GM18519 (cell line): ENCODE results near the gene RIGI.
"Not testable (repeated sequence)": the region's sequence is repeated elsewhere in the genome, so short reads cannot be mapped to it uniquely, and the experiment has no call there.

ENCODE experiments used
- ATAC-seq: cut with Tn5 transposase; IDR thresholded peaks from one replicate; pipeline ENCODE4 v1.9.1; 2021; ENCODE audit warnings: mild to moderate bottlenecking, moderate library complexity; ENCODE audit not compliant: unreplicated experiment, low FRiP score

RIGI gene

DNA sequence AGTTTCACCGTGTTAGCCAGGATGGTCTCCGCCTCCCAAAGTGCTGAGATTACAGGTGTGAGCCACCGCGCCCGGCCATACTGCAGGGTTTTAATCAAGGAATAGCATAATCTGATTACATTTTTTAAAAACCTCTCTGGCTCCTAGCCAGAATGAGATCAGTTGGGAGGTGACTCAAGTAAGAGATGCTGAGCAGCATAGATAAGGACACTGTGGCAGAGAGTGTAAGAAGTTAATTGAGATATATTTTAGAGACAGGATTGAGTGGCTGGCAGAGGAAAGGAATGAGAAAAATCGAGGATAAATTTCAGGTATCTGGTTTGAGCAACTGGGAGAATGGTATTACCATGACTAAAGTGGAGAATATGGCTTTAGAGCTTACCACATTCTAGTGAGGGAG, 7.3 kb upstream of the RIGI start:
- ATAC-seq: no peak

DNA sequence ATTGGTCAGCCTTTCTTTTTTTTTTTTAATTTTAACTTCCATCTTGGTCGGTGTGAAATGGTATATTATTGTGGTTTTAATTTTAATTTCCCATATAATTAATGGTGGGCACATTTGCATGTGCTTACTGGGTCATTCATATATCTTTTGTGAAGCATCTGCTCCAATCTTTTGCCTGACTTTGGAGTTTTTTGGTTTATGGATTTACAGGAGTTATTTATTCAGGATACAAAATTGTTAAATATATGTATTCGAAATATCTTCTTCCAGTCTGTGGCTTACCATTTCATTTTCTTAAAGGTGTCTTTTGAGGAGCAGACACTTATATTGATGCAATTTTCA, 682 bp upstream of the RIGI start:
- no peak for ATAC-seq

DNA sequence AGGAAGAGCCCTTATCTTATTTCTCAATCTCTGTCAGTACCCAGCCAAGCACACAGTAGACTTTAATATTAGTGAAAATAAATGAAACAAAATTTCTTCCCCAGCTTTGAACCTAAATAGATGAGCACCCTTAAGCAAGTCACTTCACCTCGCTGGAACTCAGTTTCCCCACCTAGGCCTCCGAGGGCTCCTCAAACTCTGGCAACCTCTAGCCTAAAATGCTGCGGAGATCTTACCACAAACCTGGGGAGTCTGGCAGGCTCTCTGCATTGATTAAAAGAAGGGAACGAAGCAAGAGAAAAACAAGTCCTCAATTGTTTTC, 326 bp downstream of the RIGI start:
- peak; percentile 6 for ATAC-seq

DNA sequence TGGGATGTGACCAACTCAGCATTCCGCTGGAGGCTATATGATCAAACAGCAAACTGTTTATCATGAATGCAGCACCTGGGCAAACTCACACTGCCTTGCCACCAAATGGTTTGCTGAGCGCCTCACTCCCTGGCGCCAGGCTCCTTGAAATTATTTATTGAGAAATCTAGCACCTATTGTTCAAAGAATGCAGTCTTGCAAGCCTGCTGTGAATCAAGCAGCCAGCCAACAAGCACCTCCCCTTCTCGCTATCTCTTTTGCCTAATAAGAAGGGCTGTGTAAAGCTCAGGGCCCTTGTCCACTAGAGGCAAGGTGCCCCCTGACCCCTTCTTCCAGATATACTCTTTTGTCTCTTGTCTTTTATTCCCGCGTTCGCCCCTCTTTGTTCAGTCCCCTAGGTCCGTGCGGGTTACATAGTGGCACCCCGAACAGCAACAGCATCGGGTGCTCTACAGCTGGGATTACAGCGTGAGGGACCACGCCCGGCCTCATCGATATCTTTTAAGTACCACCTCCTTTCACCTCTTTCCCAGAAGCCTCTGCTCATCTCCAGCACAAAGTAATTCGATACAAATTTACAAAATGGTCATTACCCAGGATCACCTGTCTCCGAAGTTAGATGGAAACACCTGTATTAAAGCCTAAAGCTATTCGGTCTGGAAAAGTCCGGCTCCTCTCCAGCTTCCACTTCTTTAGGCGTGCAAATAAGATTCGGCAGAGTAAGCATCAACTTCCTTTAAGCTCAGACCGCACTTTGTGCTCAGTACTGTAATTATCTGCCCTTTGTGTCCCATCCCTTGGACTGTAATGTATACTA, 896 bp downstream of the RIGI start:
- ATAC-seq: peak; percentile 18

DNA sequence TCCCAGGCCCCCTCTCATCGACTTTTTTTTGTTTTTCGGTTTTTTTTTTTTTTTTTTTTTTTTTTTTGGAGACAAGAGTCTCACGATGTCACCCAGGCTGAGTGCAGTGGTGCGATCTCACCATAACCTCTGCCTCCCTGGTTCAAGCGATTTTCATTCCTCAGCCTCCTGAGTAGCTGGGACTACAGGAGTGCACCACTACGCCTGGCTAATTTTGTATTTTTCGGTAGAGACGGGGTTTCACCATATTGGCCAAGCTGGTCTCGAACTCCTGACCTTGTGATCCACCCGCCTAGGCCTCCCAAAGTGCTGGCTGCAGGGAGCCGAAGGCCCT, 1.5 kb downstream of the RIGI start:
- not testable (repeated sequence) for ATAC-seq

DNA sequence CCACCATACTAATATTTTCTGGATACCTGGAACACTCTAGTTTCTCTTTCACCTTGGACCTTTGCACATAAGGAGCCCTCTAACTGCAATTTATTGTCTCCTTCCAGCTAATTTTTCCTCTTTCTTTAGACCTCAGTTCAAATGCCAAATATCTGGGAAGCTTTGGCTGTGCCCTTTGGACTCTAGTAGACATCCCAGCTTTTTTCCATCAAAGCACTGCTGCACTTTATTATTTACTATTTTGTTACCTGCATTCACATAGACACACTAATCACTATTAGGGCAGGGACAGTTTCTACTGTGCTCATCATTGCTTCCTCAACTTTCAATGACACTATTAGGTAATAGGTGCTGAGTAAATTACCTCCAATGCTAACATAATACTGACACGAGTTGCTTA, 2.1 kb downstream of the RIGI start:
- no peak for ATAC-seq

DNA sequence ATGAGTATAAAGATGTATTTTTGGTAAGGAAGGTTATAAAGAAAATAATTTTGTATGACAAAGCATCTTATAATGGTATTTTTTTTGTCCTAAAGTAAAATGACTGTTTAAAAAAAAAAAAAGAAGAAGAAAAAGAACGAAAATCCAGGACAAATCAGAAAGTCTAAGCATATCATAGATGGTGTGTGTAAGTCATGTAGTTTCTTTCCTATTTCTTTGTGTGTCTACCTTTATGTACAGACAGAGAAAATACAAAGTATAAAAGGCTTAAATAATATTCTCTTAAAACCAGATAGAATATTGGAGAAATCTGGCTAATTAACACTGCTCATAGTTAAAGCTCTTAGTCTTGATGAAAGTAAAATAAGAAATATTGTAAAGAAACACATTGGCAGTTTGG, 7.7 kb downstream of the RIGI start:
- no peak for ATAC-seq

DNA sequence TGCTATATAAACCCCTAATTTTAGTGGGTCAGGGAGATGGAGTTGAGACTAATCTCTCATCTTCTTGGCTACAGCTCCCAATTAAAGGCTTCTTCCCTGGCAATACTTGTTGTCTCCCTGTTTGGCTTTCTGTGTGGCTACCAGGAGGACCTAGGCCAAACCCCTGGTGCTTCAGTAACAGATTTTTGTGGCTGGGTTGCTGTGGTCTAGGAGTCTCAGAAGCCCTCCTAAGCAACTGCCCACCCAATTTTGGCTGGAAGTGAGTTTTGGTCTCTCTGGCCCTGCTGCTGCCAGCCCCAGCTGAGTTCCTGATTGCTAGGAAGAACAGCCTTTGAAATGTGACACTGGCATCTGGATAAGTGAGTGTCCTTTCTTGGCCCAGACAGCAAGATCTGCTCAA, 9.8 kb downstream of the RIGI start:
- ATAC-seq: no peak

DNA sequence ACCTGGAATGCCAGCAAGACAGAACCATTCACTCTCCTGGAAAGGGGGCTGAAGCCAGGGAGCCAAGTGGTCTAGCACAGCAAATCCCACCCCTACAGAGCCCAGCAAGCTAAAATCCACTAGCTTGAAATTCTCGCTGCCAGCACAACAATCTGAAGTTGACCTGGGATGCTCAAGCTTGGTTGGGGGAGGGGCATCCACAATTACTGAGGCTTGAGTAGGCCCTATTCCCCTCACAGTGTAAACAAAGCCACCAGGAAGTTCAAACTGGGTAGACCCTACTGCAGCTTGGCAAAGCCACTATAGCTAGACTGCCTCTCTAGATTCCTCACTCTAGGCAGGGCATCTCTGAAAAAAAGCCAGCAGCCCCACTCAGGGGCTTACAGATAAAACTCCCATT, 17.3 kb downstream of the RIGI start:
- ATAC-seq: no peak

DNA sequence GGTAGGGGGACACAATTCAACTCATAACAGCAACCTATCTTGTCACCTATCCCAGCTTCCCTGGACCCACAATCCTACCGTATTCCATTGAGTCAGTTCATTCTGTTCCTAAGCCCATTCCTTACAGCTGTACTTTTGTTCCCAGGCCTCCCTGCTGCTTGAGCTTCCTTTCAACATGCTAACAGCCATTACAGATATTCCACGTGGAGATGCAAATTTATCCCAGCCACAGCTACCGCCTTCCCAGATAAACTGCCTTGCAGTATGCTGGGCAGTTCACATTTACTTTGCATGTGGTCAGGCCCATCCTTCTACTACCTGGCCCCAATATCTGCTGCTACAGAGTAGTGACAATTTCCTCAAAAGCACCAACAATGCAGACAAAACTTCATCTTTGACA, 23.0 kb downstream of the RIGI start:
- no peak for ATAC-seq

DNA sequence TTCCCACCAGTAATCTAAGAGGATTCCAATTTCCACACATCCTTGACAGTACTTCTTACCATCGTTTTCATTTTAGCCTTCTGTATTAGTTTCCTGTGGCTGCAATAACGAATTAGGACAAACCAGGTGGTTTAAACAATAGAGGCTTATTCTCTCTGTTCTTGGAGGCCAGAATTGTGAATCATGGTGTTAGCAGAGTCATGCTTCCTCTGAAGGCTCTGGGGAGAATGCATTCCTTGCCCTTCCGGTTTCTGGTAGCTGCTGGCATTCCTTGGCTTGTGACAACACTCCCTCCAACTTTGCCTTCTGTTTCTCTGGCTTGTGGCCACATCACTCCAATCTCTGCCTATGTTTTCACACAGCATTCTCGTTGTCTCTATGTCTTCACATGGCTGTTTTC, 23.5 kb downstream of the RIGI start:
- ATAC-seq: no peak

DNA sequence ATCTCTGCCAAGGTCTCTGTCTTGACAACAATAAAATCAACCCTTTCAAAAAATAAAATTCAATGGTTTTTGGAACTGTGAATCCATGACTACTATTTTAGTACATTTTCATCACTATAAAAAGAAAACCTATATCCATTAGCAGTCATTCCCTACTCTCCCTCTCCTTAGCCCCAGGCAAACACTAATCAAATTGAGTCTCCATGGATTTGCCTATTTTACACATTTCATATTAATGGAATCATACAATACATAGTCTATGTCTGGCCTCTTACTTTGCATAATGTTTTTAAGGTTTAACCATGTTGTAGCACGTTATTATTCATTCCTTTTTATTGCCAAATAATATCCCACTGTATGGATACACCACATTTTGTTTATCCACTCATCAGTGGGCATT, 24.1 kb downstream of the RIGI start:
- no peak for ATAC-seq

DNA sequence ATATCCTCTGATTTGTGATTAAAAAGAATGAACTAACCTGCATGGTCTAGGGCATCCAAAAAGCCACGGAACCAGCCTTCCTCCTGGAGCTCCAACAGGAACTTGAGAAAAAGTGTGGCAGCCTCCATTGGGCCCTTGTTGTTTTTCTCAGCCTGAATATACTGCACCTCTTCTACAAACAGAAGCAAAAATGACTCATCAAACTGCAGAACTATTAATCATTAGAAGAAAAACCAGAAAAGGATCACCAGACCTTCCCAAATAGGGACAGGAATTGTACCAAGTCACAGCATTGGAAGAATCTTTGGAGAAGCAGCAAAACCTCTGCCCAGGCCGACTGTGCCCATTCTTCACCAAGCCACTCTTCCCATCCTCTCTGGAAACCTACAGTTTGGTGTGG, 25.2 kb downstream of the RIGI start:
- no peak for ATAC-seq

DNA sequence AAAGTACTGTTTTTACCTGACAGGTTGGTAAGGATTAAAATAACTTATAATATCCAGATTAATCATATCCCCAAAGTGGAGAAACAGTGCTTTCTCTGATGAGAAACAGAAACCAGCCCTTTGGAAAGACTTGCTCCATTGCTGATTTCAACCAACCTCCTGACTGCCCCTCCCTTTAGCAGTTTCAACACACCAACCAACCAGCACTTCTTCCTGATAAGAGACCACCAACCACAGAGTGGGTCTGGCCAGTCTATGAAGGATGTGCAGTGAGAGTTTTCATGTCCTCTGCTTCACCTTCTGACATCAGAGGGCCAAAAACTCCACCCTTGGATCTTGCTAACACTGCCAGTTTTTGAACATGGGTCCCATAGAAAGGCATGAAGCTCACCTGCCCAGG, 28.1 kb downstream of the RIGI start:
- no peak for ATAC-seq

DNA sequence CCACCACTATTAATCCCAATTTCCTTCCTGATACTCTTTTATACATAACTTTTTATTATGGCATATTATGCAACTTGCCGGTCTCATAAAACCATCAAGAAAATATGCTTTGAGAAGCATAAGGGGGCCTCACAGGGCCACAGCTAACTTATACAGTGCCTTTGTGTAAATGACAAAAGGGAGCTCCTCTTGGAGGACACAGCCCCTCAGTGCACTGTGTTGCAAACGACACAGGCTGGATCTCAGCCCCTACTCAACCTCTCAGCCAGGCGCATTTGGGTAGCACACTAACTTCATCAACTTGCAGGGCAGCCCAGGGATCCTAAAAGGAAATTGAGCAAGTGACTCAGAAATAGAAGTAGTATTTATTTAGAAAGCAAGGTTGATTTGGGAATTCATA, 35.4 kb downstream of the RIGI start:
- ATAC-seq: no peak

DNA sequence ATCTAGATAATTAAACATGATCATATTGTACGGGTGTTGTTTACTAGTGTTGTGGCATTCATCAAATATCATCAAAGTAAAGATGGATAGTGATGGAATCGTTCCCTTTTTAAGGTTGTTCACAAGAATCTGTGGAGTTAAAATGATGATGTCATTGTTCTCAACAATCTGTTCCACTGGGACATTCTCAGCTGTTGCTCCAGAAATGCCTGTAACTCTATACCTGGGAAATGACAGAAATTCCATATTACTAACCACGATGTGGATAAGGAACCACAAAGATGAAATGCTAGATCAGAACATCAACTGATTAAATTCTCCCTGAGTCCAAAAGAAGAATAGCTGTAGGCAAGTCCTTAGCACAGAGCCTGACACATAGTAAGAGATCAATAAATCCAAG, 38.0 kb downstream of the RIGI start:
- no peak for ATAC-seq

DNA sequence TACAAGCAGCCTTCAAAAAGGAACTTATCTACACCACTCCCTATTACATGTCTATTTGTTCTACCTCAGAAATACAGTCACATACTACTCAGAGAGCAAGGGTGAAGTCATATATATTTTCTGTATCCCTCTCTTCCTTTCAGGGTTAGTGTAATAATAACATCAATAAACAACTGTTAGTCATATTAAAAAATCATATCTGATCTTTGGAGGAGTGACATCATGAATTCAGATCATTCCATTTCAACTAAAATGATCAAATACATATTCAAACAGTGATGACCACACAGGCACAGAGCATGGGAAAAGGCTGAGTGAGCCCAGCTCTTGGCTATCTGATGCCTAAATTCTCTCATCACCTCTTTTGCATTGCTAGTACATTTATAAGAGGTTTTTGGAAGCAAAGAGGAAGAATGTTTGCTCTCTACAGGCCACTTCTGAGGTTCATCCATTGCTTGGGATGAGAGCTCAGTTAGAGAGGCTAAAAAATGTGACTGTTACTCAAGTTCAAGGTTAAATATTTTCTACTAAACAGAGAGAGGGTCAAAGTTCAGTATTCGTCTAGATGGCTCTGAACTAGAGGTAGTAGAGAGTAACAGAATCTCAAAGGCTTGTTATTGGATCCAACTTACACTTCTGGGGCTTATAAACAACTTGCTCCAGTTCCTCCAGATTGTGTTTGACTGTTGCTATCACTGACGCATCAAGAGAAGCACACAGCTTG, 39.0 kb downstream of the RIGI start:
- ATAC-seq: no peak

DNA sequence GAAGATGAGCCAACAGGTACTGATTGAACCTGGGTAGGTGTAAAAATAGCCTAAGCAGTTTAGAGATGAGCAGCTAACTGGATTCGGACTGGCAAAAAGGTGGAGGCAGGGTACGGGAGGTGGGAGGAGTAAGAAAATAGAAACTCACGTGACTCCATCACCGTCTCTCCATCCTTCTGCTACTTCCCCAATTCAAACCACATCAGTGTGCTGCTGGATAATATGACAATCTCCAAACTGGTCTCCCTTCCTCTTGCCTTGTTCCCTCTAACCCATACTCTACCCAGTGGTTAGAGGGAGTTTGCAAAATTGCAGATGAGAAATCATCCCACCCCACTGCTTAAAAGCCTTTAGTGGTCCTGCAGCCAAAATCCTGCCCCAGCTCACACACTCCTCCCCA, 42.7 kb downstream of the RIGI start:
- no peak for ATAC-seq
